Mucosa of rectum (tissue), 2 donors: ENCODE data around the gene FGFR4.
A peak's percentile ranks its signal among the peaks of the same experiment; 100 is the strongest.

ENCODE experiments used
- H3K27ac ChIP-seq, 2 donors: one replicate each; pipeline ENCODE4 v1.7.0; 2013; ENCODE audit warnings: inconsistent platforms in 2 of 2, low read depth in 2 of 2, low read length in 2 of 2
- H3K27me3 ChIP-seq, 2 donors: one replicate each; pipeline ENCODE4 v1.7.0; 2013; ENCODE audit warnings: low read length in 2 of 2; ENCODE audit not compliant: control insufficient read depth in 2 of 2, insufficient read depth in 2 of 2
- H3K36me3 ChIP-seq, 2 donors: one replicate each; pipeline ENCODE4 v1.7.0; 2013; ENCODE audit warnings: low read length in 2 of 2; ENCODE audit not compliant: control insufficient read depth in 2 of 2, insufficient read depth in 2 of 2
- H3K4me1 ChIP-seq, 2 donors: one replicate each; pipeline ENCODE4 v1.7.0; 2013; ENCODE audit warnings: low read length in 2 of 2, mild to moderate bottlenecking in 1 of 2; ENCODE audit not compliant: control insufficient read depth in 2 of 2, insufficient read depth in 2 of 2
- H3K4me3 ChIP-seq, 2 donors: one replicate each; pipeline ENCODE4 v1.7.0; 2013; ENCODE audit warnings: low read length in 2 of 2
- H3K9ac ChIP-seq, 2 donors: one replicate each; pipeline ENCODE4 v1.7.0; 2013; ENCODE audit warnings: low read length in 2 of 2, low read depth in 1 of 2, mild to moderate bottlenecking in 1 of 2
- H3K9me3 ChIP-seq, 2 donors: one replicate each; pipeline ENCODE4 v1.7.0; 2013; ENCODE audit warnings: low read length in 2 of 2; ENCODE audit not compliant: control insufficient read depth in 2 of 2
- donor health status: healthy.
- donor health status: Normal muscosa, but diverticular disease.

FGFR4 gene

DNA sequence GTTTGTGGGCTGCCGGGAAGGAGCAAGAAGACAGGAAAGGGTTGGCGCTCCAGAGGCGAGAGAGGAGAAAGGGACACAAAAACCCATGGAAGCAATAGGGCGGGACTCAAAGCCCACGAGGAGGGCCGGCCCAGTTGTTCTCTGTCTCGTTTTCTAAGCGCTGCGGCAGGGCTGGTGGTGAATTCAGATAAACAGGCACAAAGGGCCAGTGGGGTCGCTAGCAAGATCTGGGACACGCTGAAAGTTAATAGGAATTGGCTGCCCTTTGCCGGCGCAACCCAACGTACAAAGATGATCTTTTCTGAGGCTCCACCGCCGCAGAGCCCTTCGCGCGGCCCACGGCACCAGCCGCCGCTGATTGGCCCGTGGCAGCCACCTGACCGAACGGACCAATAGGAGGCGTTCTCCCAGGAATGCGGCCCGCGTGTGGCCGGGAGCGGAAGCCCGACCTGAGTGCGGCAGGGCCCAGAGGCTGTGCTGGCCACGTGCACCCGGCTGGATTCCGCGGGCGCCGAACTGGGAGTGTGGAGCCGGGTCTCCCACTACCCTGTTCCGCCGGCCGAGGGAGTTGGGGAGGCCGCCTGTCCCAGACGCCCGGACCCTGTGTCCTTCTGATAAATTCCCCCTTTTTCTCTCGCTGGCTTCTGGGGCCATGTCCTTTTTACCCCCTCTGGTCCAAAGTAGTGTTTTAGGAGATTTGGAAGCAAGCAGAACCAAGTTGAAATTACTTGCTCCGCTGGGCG lies 30.1 kb downstream of the FGFR4 start:
- Histone ChIP-seq H3K27me3 (no peaks in the 10 kb centered on the region), H3K4me3 (no peak overlapping the region), H3K9ac (no peak overlapping the region), H3K9me3 (no peaks in the 10 kb centered on the region), H3K4me1 (peaks cover 2 to 3% of the 10 kb centered on the region in 2 donors), H3K36me3 (no peaks in the 10 kb centered on the region), H3K27ac (peak overlapping the region in 1 of 2 donors; percentile 46)

DNA sequence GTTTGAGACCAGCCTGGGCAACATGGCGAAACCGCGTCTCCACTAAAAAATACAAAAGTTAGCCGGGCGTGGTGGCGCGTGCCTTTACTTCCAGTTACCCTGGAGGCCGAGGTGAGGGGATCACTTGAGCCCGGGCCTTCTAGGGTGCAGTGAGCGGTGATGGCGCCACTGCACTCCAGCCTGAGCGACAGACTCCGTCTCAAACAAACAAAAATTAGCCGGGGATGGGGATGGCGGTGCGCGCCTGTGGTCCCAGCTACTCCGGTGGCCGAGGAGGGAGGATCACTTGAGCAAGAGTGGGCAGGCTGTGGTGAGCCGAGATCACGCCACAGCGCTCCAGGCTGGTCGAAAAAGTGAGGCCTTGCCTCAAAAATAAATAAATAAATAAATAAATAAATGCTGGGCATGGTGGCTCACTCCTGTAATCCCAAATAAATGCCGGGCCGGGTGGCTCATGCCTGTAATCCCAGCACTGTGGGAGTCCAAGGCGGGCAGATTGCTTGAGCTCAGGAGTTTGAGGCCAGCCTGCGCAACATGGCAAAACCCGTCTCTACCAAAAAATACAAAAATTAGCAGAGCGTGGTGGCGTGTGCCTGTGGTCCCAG lies 30.8 kb downstream of the FGFR4 start:
- H3K27ac ChIP-seq, result no peak overlapping the region
- H3K36me3 ChIP-seq, result no peaks in the 10 kb centered on the region
- peaks cover 0 to 3% of the 10 kb centered on the region in 2 donors for H3K4me1 ChIP-seq
- H3K4me3 ChIP-seq, result no peak overlapping the region
- H3K9ac ChIP-seq, result no peak overlapping the region
- H3K9me3 ChIP-seq, result no peaks in the 10 kb centered on the region
- H3K27me3 ChIP-seq, result no peaks in the 10 kb centered on the region

- H3K27me3 ChIP-seq, result no peaks in the 10 kb centered on the region
- H3K9ac ChIP-seq, result no peak overlapping the region
- H3K9me3 ChIP-seq, result no peaks in the 10 kb centered on the region
- H3K27ac ChIP-seq, result no peak overlapping the region
- H3K4me3 ChIP-seq, result no peak overlapping the region
- H3K36me3 ChIP-seq, result no peaks in the 10 kb centered on the region
- no peaks in the 10 kb centered on the region for H3K4me1 ChIP-seq
These were observed 35.9 kb downstream of the FGFR4 start for GRCh38 chr5:177122566-177122965.

DNA sequence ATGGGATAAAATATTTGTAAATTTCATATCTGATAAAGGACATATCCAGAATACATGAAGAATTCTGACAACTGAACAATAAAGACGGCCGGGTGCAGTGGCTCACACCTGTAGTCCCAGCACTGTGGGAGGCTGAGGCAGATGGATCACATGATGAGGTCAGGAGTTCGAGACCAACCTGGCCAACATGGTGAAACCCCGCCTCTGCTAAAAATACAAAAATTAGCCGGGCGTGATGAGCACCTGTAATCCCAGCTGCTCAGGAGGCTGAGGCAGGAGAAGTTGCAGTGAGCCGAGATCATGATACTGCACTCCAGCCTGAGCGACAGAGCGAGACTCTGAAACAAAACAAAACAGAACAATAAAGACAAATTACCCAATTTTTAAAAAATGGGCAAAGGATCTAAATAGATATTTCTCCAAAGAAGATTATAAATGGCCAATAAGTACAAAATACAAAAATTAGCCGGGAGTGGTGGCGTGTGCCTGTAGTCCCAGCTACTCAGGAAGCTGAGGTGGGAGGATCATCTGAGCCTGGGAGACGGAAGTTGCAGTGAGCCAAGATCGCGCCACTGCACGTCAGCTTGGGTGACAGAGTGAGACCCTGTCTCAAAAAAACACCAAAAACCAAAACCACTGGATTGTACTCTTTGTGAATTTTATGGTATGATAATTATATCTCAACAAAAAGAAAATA lies 37.2 kb downstream of the FGFR4 start:
- Histone ChIP-seq H3K4me3 (no peak overlapping the region), H3K9me3 (no peaks in the 10 kb centered on the region), H3K27me3 (no peaks in the 10 kb centered on the region), H3K9ac (no peak overlapping the region), H3K4me1 (no peaks in the 10 kb centered on the region), H3K36me3 (no peaks in the 10 kb centered on the region), H3K27ac (no peak overlapping the region)

DNA sequence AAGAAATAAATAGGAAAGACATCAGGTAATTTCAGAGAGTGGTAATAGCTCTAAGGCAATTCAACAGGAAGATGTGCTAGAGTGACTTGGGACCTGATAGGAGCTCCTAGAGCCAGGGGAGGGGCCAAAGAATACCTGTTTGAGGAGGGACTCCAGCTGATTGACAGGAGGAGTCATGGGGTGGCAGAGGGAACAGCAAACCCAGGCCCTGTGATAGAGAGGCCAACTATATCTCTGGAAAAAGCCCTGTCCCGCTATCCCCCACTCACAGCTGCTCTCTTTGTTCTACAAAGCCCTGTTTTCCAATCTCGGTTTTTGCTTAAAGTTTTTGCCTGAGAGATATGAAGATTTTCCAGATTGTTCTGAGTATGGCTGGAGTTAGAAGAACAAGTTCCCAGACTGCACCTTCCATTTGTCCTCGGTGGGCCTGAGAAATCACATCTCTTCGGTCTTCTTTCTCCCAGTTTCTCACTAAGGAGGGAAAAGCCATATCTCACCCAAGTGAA lies 37.8 kb downstream of the FGFR4 start:
- Histone ChIP-seq H3K9ac (no peak overlapping the region), H3K27ac (no peak overlapping the region), H3K4me1 (no peaks in the 10 kb centered on the region), H3K36me3 (no peaks in the 10 kb centered on the region), H3K4me3 (no peak overlapping the region), H3K9me3 (no peaks in the 10 kb centered on the region), H3K27me3 (no peaks in the 10 kb centered on the region)

DNA sequence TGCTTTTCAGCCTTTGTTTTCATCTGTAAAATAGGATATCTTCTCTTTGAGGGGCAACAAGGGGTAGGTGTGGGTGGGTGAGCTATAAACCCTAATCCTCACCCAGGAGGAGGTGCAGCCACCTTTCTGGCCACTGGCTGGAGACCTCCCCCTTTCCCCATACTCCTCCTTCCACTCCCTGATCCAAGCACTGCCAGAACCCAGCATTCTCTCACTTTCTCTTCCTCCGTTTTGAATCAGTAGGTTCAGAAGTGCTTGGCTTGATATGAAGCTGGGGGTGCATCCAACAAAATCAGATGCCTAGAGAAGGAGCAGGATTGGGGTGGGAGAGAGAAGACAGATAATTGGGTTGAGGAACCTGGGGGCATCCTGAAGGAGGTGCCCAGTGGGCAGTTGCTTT lies 40.1 kb downstream of the FGFR4 start:
- Histone ChIP-seq H3K9me3 (no peaks in the 10 kb centered on the region), H3K36me3 (no peaks in the 10 kb centered on the region), H3K4me3 (no peak overlapping the region), H3K27me3 (no peaks in the 10 kb centered on the region), H3K9ac (no peak overlapping the region), H3K4me1 (no peaks in the 10 kb centered on the region), H3K27ac (no peak overlapping the region)

GRCh38 chr5:177128551-177128981 lies 41.9 kb downstream of the FGFR4 start:
- Histone ChIP-seq H3K9ac (no peak overlapping the region), H3K27me3 (no peaks in the 10 kb centered on the region), H3K4me1 (peaks cover 0 to 3% of the 10 kb centered on the region in 2 donors), H3K4me3 (no peak overlapping the region), H3K27ac (no peak overlapping the region), H3K36me3 (no peaks in the 10 kb centered on the region), H3K9me3 (no peaks in the 10 kb centered on the region)

DNA sequence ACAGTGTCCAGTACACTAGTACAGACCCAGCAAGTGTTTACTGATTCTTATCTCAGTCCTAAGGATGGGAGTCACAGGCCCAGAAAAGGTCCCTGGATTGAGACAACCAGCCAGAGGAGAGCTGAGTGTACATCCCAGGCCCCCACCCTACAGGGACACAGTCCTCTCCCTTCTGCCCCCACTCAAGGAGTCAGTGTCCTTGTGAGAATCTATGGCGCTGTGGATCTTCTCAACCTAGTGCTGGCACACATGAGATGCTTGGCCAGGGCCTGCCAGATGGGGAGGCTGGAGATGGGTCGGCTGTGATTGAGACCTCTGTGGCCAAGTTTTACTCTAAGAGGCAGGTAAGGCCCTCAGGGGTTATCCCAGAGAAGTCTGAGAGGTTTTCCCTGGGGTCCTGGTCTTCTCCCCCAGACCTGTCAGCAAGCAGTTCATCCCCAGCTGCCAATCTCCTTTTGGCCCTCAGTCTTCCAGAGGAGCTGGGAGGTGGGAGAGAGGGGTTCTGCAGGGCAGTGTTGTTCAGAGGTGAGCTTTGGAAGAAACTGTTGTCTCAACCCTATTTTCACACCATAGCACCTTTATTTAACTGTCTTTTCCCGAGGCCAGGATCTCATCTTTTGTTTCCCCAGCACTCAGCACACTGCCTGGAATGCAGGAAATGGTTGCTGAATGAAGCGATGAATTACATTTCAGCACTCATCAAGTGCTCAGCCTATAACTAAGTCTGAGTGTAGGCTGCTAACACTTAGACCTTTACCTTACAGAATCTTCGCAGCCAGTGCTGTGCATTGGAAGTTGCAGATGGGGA lies 43.7 kb downstream of the FGFR4 start:
- Histone ChIP-seq H3K9me3 (no peaks in the 10 kb centered on the region), H3K4me1 (peaks cover 7 to 11% of the 10 kb centered on the region in 2 donors), H3K27me3 (no peaks in the 10 kb centered on the region), H3K4me3 (no peak overlapping the region), H3K36me3 (peaks cover 0 to under 1% of the 10 kb centered on the region in 2 donors), H3K27ac (no peak overlapping the region), H3K9ac (no peak overlapping the region)

DNA sequence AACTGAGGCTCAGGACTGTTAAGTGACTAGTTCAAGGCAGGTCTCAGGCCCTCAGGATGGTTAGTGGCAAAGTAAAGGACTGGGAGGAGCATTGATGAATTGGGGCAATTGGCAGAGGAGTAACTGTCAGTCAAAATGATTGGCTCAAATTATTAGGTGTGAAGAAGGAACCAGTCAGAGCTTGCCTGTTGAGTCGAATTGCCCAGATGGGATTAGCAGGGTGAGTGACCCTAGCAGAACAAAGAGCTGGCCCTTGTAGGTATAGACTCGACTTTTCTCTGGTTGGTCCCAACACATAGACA lies 44.3 kb downstream of the FGFR4 start:
- no peaks in the 10 kb centered on the region for H3K27me3 ChIP-seq
- no peak overlapping the region for H3K4me3 ChIP-seq
- H3K9me3 ChIP-seq, result no peaks in the 10 kb centered on the region
- H3K27ac ChIP-seq, result no peak overlapping the region
- H3K4me1 ChIP-seq, result peaks cover 12 to 15% of the 10 kb centered on the region in 2 donors
- H3K36me3 ChIP-seq, result peaks cover 0 to 2% of the 10 kb centered on the region in 2 donors
- no peak overlapping the region for H3K9ac ChIP-seq
